ENCODE measurements around the gene RAD51B.

Gene RAD51B

DNA sequence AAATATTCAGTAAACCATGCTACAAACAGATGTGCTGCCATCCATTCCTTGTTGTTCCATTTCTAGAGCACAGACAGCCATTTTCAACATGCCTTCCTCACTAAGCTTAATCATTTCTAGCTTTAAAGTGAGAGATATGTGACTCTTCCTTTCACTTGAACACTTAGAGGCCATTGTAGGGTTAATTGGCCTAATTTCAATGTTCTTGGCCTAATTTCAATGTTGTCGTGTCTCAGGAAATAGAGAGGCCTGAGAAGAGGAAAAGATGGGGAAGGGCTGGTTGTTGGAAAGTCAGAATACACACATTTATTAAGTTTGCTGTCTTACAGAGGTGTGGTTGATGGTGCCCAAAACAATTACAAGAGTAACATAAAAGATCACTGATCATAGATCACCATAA lies 538.2 kb downstream of the RAD51B start:
- Histone ChIP-seq H3K9me3 (ENCODE audit: control insufficient read depth in 1 of 2, low read length in 2 of 2) (no peaks in the 10 kb centered on the region), H3K36me3 (ENCODE audit: control insufficient read depth in 1 of 2, insufficient read depth in 2 of 2, low read length in 2 of 2) (no peaks in the 10 kb centered on the region), H3K4me1 (ENCODE audit: control insufficient read depth in 1 of 2, insufficient read depth in 2 of 2, low read length in 2 of 2) (peaks cover 12 to 19% of the 10 kb centered on the region in 2 donors), H3K27me3 (ENCODE audit: control insufficient read depth in 1 of 2, insufficient read depth in 2 of 2, low read length in 2 of 2) (no peaks in the 10 kb centered on the region), H3K27ac (ENCODE audit: low read depth, low read length) (no peak overlapping the region), H3K9ac (ENCODE audit: low read depth in 1 of 2, low read length in 2 of 2) (no peak overlapping the region), H3K4me3 (ENCODE audit: low read depth in 1 of 2, low read length in 2 of 2) (no peak overlapping the region)

DNA sequence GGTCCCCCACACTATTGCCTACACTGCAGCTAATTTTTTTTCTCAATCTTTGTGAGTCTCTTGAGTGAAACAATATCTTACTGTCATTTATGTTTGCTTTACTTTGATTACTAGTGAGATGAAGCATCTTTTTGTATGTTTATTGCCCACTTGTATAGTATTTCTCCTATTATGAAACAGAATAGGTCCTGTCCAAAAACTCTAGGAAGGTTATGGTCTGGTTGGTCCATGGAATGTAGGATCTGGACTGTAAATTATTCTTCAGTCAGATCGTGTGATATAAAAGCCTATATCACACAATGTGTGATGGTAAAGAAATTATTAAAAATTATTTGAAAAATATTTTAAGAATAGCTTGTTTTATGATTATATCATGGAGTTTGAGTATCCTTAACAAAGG lies 538.9 kb downstream of the RAD51B start:
- no peak overlapping the region for H3K27ac ChIP-seq (ENCODE audit: low read depth, low read length)
- H3K27me3 ChIP-seq (ENCODE audit: control insufficient read depth in 1 of 2, insufficient read depth in 2 of 2, low read length in 2 of 2), result no peaks in the 10 kb centered on the region
- H3K4me1 ChIP-seq (ENCODE audit: control insufficient read depth in 1 of 2, insufficient read depth in 2 of 2, low read length in 2 of 2), result peaks cover 12 to 19% of the 10 kb centered on the region in 2 donors
- no peak overlapping the region for H3K9ac ChIP-seq (ENCODE audit: low read depth in 1 of 2, low read length in 2 of 2)
- no peaks in the 10 kb centered on the region for H3K36me3 ChIP-seq (ENCODE audit: control insufficient read depth in 1 of 2, insufficient read depth in 2 of 2, low read length in 2 of 2)
- H3K9me3 ChIP-seq (ENCODE audit: control insufficient read depth in 1 of 2, low read length in 2 of 2), result no peaks in the 10 kb centered on the region
- H3K4me3 ChIP-seq (ENCODE audit: low read depth in 1 of 2, low read length in 2 of 2), result no peak overlapping the region

DNA sequence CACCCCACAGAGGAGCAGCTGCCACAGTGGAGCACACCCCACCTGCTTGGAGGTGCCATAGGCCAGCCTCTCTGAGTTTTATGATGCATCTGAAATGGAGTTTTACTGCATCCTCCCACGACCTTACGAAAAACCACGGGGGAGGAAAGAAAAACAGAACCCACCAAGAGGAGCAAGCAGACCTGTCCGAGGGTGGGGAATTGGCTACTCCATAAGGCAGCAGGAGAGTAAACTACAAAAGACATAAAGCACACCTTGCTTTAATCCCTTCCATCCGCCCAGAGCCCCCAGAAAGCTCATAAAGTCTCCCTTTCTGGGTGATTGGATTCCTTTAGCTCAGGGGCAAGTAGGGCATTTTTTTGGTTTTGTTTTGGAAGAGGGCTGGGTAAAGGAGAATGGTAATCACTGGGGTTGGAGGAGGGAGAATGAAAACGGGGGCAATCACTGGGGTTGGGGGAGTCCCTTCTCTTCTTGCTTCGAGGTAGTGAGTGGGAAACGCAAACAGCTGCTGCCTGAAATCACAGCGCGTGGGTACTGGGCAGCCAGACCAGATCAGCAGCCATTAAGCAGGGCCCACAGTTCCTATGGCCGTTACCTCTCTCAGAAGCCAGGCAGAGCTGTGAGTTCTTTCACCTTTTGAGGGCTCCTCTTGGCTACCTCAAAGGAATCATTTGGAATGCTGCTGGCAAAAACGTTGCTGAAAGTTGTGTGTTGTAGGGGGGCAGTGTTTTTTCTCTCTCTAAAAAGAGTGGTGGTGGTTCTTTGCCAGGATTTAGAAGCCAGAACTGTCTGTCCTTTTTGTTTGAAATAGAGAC lies 539.6 kb downstream of the RAD51B start:
- H3K9ac ChIP-seq (ENCODE audit: low read depth in 1 of 2, low read length in 2 of 2), result peak overlapping the region in 1 of 2 donors; percentile 15
- no peaks in the 10 kb centered on the region for H3K9me3 ChIP-seq (ENCODE audit: control insufficient read depth in 1 of 2, low read length in 2 of 2)
- no peaks in the 10 kb centered on the region for H3K27me3 ChIP-seq (ENCODE audit: control insufficient read depth in 1 of 2, insufficient read depth in 2 of 2, low read length in 2 of 2)
- H3K4me1 ChIP-seq (ENCODE audit: control insufficient read depth in 1 of 2, insufficient read depth in 2 of 2, low read length in 2 of 2), result peaks cover 12 to 19% of the 10 kb centered on the region in 2 donors
- no peak overlapping the region for H3K4me3 ChIP-seq (ENCODE audit: low read depth in 1 of 2, low read length in 2 of 2)
- no peaks in the 10 kb centered on the region for H3K36me3 ChIP-seq (ENCODE audit: control insufficient read depth in 1 of 2, insufficient read depth in 2 of 2, low read length in 2 of 2)
- H3K27ac ChIP-seq (ENCODE audit: low read depth, low read length), result peak overlapping the region; percentile 55

DNA sequence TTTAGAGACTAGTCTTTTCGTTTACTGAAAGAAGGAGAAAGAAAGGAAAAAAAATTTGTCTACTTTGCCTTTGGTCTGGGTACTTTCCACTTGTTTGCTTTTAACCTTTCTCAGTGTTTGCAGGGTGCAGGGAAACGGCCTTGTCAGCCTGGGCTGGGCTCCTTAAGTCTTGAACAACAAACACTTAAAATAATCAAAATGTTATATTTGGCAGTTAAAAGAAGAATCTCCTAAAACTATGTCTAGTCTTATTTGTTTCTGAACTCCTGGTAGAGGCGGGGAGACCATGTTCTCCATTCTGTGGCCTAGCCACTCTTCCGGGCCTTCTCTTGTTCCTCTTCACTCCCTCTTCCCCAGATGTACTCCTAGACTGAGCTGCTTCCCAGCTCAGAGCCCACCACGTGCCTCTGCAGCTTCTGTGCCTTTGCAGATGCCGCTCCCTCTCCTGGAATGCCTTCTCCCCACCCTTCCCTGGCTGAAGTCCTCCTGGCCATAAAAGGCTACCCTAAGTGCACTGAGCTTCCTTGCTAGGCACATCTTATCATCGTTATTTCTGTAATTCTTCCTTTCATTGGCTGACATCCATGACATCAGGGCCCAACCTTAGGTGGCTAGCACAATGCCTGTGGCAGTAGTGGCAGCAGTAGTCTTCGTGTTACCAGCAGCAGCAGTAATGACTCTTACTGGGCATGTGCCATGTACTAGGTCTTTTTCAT lies 540.4 kb downstream of the RAD51B start:
- Histone ChIP-seq H3K27ac (ENCODE audit: low read depth, low read length) (peak overlapping the region; percentile 55), H3K36me3 (ENCODE audit: control insufficient read depth in 1 of 2, insufficient read depth in 2 of 2, low read length in 2 of 2) (no peaks in the 10 kb centered on the region), H3K4me1 (ENCODE audit: control insufficient read depth in 1 of 2, insufficient read depth in 2 of 2, low read length in 2 of 2) (peaks cover 12 to 19% of the 10 kb centered on the region in 2 donors), H3K9ac (ENCODE audit: low read depth in 1 of 2, low read length in 2 of 2) (peak overlapping the region in 1 of 2 donors; percentile 15), H3K4me3 (ENCODE audit: low read depth in 1 of 2, low read length in 2 of 2) (no peak overlapping the region), H3K9me3 (ENCODE audit: control insufficient read depth in 1 of 2, low read length in 2 of 2) (no peaks in the 10 kb centered on the region), H3K27me3 (ENCODE audit: control insufficient read depth in 1 of 2, insufficient read depth in 2 of 2, low read length in 2 of 2) (no peaks in the 10 kb centered on the region)

DNA sequence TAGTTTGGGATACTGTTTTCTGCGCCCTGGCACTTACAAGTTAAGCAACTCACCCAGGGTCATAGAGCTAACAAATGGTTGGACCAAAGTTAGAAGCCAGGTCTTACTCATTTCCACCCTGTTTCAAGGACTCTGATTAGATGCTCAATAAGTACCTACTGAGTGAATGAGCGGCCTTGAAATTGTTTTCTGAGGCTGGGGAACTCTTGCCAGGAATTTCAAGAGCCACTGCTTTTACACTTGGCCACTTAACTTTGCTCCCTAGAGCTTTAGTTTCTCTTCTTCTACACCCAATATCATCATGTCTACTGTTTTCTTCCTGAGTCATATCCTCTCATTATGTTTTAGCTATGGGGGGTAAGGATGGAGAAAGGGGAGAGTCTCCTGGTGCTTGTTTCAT lies 541.7 kb downstream of the RAD51B start:
- no peak overlapping the region for H3K9ac ChIP-seq (ENCODE audit: low read depth in 1 of 2, low read length in 2 of 2)
- H3K4me1 ChIP-seq (ENCODE audit: control insufficient read depth in 1 of 2, insufficient read depth in 2 of 2, low read length in 2 of 2), result peaks cover 12 to 19% of the 10 kb centered on the region in 2 donors
- H3K4me3 ChIP-seq (ENCODE audit: low read depth in 1 of 2, low read length in 2 of 2), result no peak overlapping the region
- no peaks in the 10 kb centered on the region for H3K9me3 ChIP-seq (ENCODE audit: control insufficient read depth in 1 of 2, low read length in 2 of 2)
- no peaks in the 10 kb centered on the region for H3K27me3 ChIP-seq (ENCODE audit: control insufficient read depth in 1 of 2, insufficient read depth in 2 of 2, low read length in 2 of 2)
- no peak overlapping the region for H3K27ac ChIP-seq (ENCODE audit: low read depth, low read length)
- no peaks in the 10 kb centered on the region for H3K36me3 ChIP-seq (ENCODE audit: control insufficient read depth in 1 of 2, insufficient read depth in 2 of 2, low read length in 2 of 2)

DNA sequence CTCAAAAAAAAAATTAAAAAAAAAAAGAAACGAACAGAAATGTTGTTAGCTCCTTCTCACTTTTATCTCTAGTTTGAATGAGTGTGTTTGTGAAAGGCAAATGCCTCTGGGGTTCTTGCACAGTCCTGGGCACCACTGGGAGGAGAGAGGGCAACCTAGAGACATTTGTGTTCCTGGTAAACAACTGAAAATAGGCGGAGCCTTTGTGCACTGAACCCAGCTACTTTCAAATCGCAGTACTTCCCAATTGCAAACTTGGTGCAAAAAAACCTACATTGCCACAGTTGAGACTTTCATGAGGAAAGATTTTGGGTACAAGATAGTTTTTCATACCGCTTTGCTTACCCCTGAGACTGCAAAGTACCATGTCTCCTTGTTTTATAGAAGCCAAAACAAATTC lies 543.3 kb downstream of the RAD51B start:
- H3K4me1 ChIP-seq (ENCODE audit: control insufficient read depth in 1 of 2, insufficient read depth in 2 of 2, low read length in 2 of 2), result peaks cover 12 to 19% of the 10 kb centered on the region in 2 donors
- H3K9ac ChIP-seq (ENCODE audit: low read depth in 1 of 2, low read length in 2 of 2), result no peak overlapping the region
- no peaks in the 10 kb centered on the region for H3K36me3 ChIP-seq (ENCODE audit: control insufficient read depth in 1 of 2, insufficient read depth in 2 of 2, low read length in 2 of 2)
- H3K9me3 ChIP-seq (ENCODE audit: control insufficient read depth in 1 of 2, low read length in 2 of 2), result no peaks in the 10 kb centered on the region
- H3K4me3 ChIP-seq (ENCODE audit: low read depth in 1 of 2, low read length in 2 of 2), result no peak overlapping the region
- H3K27me3 ChIP-seq (ENCODE audit: control insufficient read depth in 1 of 2, insufficient read depth in 2 of 2, low read length in 2 of 2), result no peaks in the 10 kb centered on the region
- no peak overlapping the region for H3K27ac ChIP-seq (ENCODE audit: low read depth, low read length)

DNA sequence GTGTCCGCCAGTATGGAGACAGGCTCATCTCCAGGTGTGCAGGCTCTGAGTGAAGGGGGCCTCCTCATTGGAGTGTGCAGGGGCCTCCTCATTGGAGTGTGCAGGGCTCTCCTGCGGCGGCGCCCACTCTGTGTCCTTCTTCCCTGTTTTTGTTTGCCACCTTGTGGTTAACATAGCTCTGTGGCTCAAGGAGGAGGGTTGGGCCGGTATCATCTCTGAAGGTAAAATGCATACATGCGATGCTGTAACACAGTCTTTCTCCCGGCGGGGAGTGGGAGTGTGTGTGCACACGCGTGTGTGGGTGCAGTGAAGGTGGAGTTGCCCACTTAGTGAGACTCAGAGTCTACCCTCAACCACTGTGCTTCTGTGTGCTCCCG lies 543.9 kb downstream of the RAD51B start:
- peaks cover 12 to 19% of the 10 kb centered on the region in 2 donors for H3K4me1 ChIP-seq (ENCODE audit: control insufficient read depth in 1 of 2, insufficient read depth in 2 of 2, low read length in 2 of 2)
- no peak overlapping the region for H3K4me3 ChIP-seq (ENCODE audit: low read depth in 1 of 2, low read length in 2 of 2)
- no peaks in the 10 kb centered on the region for H3K9me3 ChIP-seq (ENCODE audit: control insufficient read depth in 1 of 2, low read length in 2 of 2)
- H3K36me3 ChIP-seq (ENCODE audit: control insufficient read depth in 1 of 2, insufficient read depth in 2 of 2, low read length in 2 of 2), result no peaks in the 10 kb centered on the region
- no peak overlapping the region for H3K27ac ChIP-seq (ENCODE audit: low read depth, low read length)
- H3K9ac ChIP-seq (ENCODE audit: low read depth in 1 of 2, low read length in 2 of 2), result no peak overlapping the region
- H3K27me3 ChIP-seq (ENCODE audit: control insufficient read depth in 1 of 2, insufficient read depth in 2 of 2, low read length in 2 of 2), result no peaks in the 10 kb centered on the region

DNA sequence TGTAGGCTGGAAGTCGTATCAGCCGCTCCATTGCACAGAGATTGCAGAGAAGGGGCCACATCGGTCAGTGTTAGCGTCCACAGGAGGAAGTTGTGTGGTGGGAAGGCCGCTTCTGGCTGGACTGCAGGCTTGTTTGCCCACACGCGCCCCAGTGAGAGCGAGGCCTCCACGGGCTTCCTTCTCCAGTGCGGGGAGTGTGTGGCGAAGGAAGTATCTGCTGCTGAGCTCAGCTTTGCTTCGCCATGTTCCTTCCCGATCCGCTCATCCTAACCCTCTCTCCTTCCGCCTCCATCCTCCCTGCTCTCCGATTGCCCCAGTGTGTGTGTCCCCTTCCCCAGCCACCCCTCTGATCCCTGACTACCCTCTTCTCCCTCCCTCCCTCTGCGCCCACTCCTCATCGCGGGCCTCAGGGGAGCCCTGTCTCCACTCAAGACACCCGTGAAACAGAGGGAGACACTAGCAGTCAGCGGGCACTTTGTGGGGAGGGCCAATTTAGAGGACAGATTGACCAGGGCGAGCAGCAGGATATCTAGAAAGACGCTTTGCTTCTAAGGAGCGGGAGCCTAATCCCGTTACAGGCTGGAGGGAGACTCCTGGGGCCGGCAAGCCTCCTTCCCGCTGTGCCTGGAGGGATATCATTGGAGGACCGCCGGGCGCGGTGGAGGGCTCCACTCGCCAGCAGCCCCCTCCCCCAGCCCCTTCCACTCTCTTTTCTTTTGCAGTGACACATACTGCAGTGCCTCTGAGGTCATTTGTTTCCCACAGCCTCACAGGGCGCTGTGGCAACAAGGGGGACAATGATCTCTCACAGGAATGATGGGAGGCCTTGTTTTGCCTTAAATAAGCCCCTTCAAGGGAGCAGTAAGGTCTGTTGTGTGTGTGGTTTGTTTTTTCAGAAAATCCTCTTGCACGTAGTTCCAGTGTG lies 544.5 kb downstream of the RAD51B start:
- Histone ChIP-seq H3K9ac (ENCODE audit: low read depth in 1 of 2, low read length in 2 of 2) (no peak overlapping the region), H3K4me1 (ENCODE audit: control insufficient read depth in 1 of 2, insufficient read depth in 2 of 2, low read length in 2 of 2) (peaks cover 14 to 20% of the 10 kb centered on the region in 2 donors)

DNA sequence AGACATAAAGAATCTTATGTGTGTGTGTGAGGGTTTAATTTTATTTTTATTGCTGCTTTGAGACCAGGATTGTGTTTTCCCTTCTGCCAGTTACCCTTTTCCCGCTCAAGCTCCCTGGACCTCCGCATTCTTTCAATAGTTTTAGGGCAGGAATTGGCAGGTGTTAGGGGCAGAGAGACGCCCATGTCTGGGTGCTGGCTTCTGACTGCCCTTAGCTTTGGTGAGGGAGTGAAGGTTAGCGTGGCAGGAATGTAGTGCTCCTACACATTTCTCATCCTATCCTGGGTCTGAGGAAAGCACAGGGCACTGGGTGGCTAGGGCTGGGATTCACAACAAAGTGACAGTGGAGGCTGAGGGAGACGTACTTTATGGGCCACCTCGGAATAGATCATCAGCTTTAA lies 545.2 kb downstream of the RAD51B start:
- Histone ChIP-seq H3K27ac (ENCODE audit: low read depth, low read length) (no peak overlapping the region), H3K36me3 (ENCODE audit: control insufficient read depth in 1 of 2, insufficient read depth in 2 of 2, low read length in 2 of 2) (no peaks in the 10 kb centered on the region), H3K9ac (ENCODE audit: low read depth in 1 of 2, low read length in 2 of 2) (no peak overlapping the region), H3K27me3 (ENCODE audit: control insufficient read depth in 1 of 2, insufficient read depth in 2 of 2, low read length in 2 of 2) (no peaks in the 10 kb centered on the region), H3K4me1 (ENCODE audit: control insufficient read depth in 1 of 2, insufficient read depth in 2 of 2, low read length in 2 of 2) (peaks cover 15 to 20% of the 10 kb centered on the region in 2 donors), H3K4me3 (ENCODE audit: low read depth in 1 of 2, low read length in 2 of 2) (no peak overlapping the region), H3K9me3 (ENCODE audit: control insufficient read depth in 1 of 2, low read length in 2 of 2) (no peaks in the 10 kb centered on the region)

More for the DNA sequence above, 544.5 kb downstream of the RAD51B start:
- H3K9me3 ChIP-seq (ENCODE audit: control insufficient read depth in 1 of 2, low read length in 2 of 2), result no peaks in the 10 kb centered on the region
- H3K27ac ChIP-seq (ENCODE audit: low read depth, low read length), result no peak overlapping the region
- no peak overlapping the region for H3K4me3 ChIP-seq (ENCODE audit: low read depth in 1 of 2, low read length in 2 of 2)
- H3K36me3 ChIP-seq (ENCODE audit: control insufficient read depth in 1 of 2, insufficient read depth in 2 of 2, low read length in 2 of 2), result no peaks in the 10 kb centered on the region
- H3K27me3 ChIP-seq (ENCODE audit: control insufficient read depth in 1 of 2, insufficient read depth in 2 of 2, low read length in 2 of 2), result no peaks in the 10 kb centered on the region
